ENCODE results near the gene ZNG1B. TPM values are rescaled to one million over a fixed set of nuclear protein-coding genes. Genes with fewer than 3 reads are reported as not detected.

The ZNG1B gene
- total and polyA plus RNA-seq, 9 of the 15 experiments (the other 6 are each of a cell fraction or from before 2014, with no cell fraction given): 37.4 to 108 (median 45.0) TPM

DNA sequence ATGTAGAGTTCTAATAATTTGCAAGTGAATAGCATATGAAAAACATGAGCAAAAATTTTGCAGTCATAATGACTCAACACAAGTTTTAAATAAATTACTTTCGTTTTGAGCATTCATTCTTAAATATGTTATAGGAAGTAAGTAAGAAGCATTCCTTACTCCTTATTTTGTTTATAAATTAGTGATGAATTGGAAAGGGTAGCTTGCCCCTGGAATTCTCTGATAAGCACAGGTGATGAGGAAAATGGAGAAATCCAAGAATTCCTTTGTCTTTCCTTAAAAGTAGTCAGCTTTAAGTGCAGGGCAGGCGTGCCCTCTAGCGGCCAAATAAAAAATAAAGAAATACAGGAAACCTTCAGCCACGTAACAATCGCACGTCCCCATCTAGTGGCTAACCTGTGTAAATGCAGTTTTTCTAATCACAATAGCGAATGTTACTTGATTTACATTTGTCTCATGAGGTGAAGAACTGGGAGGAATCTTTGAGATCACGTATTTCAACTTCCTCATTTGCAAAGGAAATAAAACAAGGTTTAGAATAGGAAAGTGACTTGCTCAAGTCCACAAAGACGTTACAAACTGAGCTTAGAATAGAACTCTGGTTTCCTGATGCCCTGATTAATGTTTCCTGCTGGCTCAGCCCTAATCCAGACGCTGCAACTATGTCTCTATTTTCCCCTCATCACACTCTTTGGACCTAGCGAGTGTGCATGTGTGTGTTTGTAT, 47.2 kb upstream of the ZNG1B start:
- H3K4me2 ChIP-seq (ENCODE audit: insufficient read depth, low read length): no peak overlapping the region; the same call in 1 of the 2 replicates
- POLR2A ChIA-PET: no interaction called here
- TF ChIP-seq ATF1 (CRISPR knock-in tag; IDR thresholded peaks at IDR 0.05): no peak
- TF ChIP-seq ATF1 (tag; IDR thresholded peaks at IDR 0.05): peak; percentile 64
- TF ChIP-seq RAD21 (CRISPR knock-in tag; conservative IDR thresholded peaks at IDR 0.05 in 1 of 2, IDR thresholded peaks at IDR 0.05 in 1 of 2): peak; percentile 23 to 27; a peak in 1 of 4 replicates
- TF ChIP-seq FOSL1 (tag; conservative IDR thresholded peaks at IDR 0.05): 0 out of 2 replicates have a peak, but pooled peaks have one; percentile 11
- no peak for TF ChIP-seq SMAD3 (CRISPR knock-in tag; conservative IDR thresholded peaks at IDR 0.05)
- no peak for TF ChIP-seq POLR2H (tag; IDR thresholded peaks at IDR 0.05; ENCODE audit: low read depth)
- peak; percentile 50; the same call in 1 of the 2 replicates for TF ChIP-seq ZNF316 (IDR thresholded peaks at IDR 0.05)
- peak; percentile 65 for TF ChIP-seq SMC3 (conservative IDR thresholded peaks at IDR 0.05; ENCODE audit: insufficient read depth, low read depth, low read length)
- no peak for TF ChIP-seq SIN3B (IDR thresholded peaks at IDR 0.05; ENCODE audit: low read depth)
- peak; percentile 14; the same call in 1 of the 2 replicates for TF ChIP-seq JUND (IDR thresholded peaks at IDR 0.05; ENCODE audit: borderline replicate concordance, low read depth, low read length)
- no peak for TF ChIP-seq JUND (tag; IDR thresholded peaks at IDR 0.05; ENCODE audit: borderline replicate concordance, low read depth, low read length)
- no peak for TF ChIP-seq SMARCA4 (IDR thresholded peaks at IDR 0.05)
- TF ChIP-seq SOX6 (IDR thresholded peaks at IDR 0.05): peak; percentile 35; the same call in 1 of the 2 replicates
- 0 out of 2 replicates have a peak, but pooled peaks have one; percentile 5 for TF ChIP-seq MYC (IDR thresholded peaks at IDR 0.05; ENCODE audit: low read depth, low read length)
- TF ChIP-seq MYC (CRISPR knock-in tag; IDR thresholded peaks at IDR 0.05; ENCODE audit: borderline replicate concordance, low read depth): no peak
- TF ChIP-seq TBL1XR1 (IDR thresholded peaks at IDR 0.05; ENCODE audit: low read length in 2 of 2): 0 out of 4 replicates have a peak, but pooled peaks of 1 of the 2 experiments have one; percentile 16
- no peak for TF ChIP-seq STAT5B (CRISPR knock-in tag; IDR thresholded peaks at IDR 0.05)
- peak; percentile 75 for TF ChIP-seq CREM (IDR thresholded peaks at IDR 0.05; ENCODE audit: low read depth)
- no peak for TF ChIP-seq POLR2AphosphoS5 (IDR thresholded peaks at IDR 0.05; ENCODE audit: control insufficient read depth, insufficient read depth, low read depth, low read length)
- TF ChIP-seq, protein P1, sequence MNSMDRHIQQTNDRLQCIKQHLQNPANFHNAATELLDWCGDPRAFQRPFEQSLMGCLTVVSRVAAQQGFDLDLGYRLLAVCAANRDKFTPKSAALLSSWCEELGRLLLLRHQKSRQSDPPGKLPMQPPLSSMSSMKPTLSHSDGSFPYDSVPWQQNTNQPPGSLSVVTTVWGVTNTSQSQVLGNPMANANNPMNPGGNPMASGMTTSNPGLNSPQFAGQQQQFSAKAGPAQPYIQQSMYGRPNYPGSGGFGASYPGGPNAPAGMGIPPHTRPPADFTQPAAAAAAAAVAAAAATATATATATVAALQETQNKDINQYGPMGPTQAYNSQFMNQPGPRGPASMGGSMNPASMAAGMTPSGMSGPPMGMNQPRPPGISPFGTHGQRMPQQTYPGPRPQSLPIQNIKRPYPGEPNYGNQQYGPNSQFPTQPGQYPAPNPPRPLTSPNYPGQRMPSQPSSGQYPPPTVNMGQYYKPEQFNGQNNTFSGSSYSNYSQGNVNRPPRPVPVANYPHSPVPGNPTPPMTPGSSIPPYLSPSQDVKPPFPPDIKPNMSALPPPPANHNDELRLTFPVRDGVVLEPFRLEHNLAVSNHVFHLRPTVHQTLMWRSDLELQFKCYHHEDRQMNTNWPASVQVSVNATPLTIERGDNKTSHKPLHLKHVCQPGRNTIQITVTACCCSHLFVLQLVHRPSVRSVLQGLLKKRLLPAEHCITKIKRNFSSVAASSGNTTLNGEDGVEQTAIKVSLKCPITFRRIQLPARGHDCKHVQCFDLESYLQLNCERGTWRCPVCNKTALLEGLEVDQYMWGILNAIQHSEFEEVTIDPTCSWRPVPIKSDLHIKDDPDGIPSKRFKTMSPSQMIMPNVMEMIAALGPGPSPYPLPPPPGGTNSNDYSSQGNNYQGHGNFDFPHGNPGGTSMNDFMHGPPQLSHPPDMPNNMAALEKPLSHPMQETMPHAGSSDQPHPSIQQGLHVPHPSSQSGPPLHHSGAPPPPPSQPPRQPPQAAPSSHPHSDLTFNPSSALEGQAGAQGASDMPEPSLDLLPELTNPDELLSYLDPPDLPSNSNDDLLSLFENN (IDR thresholded peaks at IDR 0.05; ENCODE audit: low read depth in 2 of 2, low read length in 2 of 2): peak in 1 of 2 experiments; percentile 49; a peak in 1 of 4 replicates
- 0 out of 2 replicates have a peak, but pooled peaks have one; percentile 22 for TF ChIP-seq NFE2 (IDR thresholded peaks at IDR 0.05; ENCODE audit: low read depth)

More for the DNA sequence above, 47.2 kb upstream of the ZNG1B start:
- Histone ChIP-seq H4K20me1 (replicated peaks; ENCODE audit: control insufficient read depth, insufficient read depth, low read length) (no peaks in the 10 kb centered on the region), H3K4me1 (replicated peaks in 1 of 2; ENCODE audit: control insufficient read depth in 2 of 2, insufficient read depth in 2 of 2, low read length in 2 of 2) (no peaks in the 10 kb centered on the region), H3K27me3 (ENCODE audit: control insufficient read depth in 2 of 2, insufficient read depth in 2 of 2, low read length in 2 of 2) (no peaks in the 10 kb centered on the region; a peak in 1 of 5 replicates), H3K9ac (ENCODE audit: insufficient read depth in 1 of 2, low read depth in 2 of 2, low read length in 2 of 2) (no peak overlapping the region), H2AFZ (ENCODE audit: low read depth, low read length) (peak overlapping the region; percentile 42; the same call in 1 of the 2 replicates), H3K9me1 (ENCODE audit: control insufficient read depth, insufficient read depth, low read length) (no peaks in the 10 kb centered on the region), H3K79me2 (ENCODE audit: control insufficient read depth, insufficient read depth, low read length) (no peaks in the 10 kb centered on the region), H3K9me3 (replicated peaks; ENCODE audit: control insufficient read depth, insufficient read depth, low read depth, low read length) (no peaks in the 10 kb centered on the region), H3K4me3 (no peak overlapping the region), H3K27ac (ENCODE audit: extremely low read depth, low read depth, low read length) (no peak overlapping the region), H3K36me3 (ENCODE audit: control insufficient read depth, insufficient read depth, low read length) (no peaks in the 10 kb centered on the region)
- 6% methylated on average over 11 of the region's 11 CpGs for WGBS (ENCODE audit: insufficient coverage, low coverage, missing lambda C conversion rate)
- CTCF ChIA-PET (ENCODE audit: low intra/inter-chr PET ratio): interaction anchor here (0.7 to 3.2 kb wide), 7 partner anchors 139 to 310 kb away, joined by 3 to 30 read pairs (median 7); no protein-coding TSS in a partner anchor
- ATAC-seq: peak; percentile 90
- no TSS peak for BruUV-seq (replicated peaks)
- DNase-seq (ENCODE audit: extremely low read depth in 1 of 4, low spot score in 3 of 4): peak; percentile 51 to 71 (median 57)
- in situ Hi-C loops (cut with MboI) (no loop called here), intact Hi-C loops (cut with micrococcal nuclease) (loop anchor here (5.0 kb wide), 2 partner anchors 253 to 308 kb away; no protein-coding TSS in a partner anchor)
- FAIRE-seq: peak; percentile 37
